Activated T-cell treated with anti-CD3 and anti-CD28 coated beads, Interleukin-2, amount 50 U/mL, for 72 hours (primary cell): Measurements from ENCODE around the gene B4GAT1. TPM values are rescaled to one million over a fixed set of nuclear protein-coding genes. Genes with fewer than 3 reads are reported as not detected.
A peak's percentile ranks its signal among the peaks of the same experiment; 100 is the strongest.

Experiments
- ATAC-seq, 2 donors: fragments of 150-1000 bp; cut with Tn5 transposase; replicated peaks in 1 of 2; 2 replicates each; pipeline ENCODE4 v1.10.0; 2021; ENCODE audit warnings: moderate library complexity in 2 of 2, mild to moderate bottlenecking in 1 of 2
- DNase-seq, 2 donors: peaks; one replicate each; pipeline ENCODE4 v3.0.0; 2021 to 2022; ENCODE audit warnings: mixed read lengths in 1 of 2
- H3K27ac Mint-ChIP-seq: one replicate; pipeline ENCODE4 v1.8.0; 2022; ENCODE audit warnings: mild to moderate bottlenecking, moderate library complexity, mixed read lengths
- H3K27me3 Mint-ChIP-seq: one replicate; pipeline ENCODE4 v1.8.0; 2022; ENCODE audit warnings: low read depth, mixed read lengths
- H3K36me3 Mint-ChIP-seq, 2 donors: one replicate each; pipeline ENCODE4 v1.8.0; 2022; ENCODE audit warnings: mixed read lengths in 2 of 2, mild to moderate bottlenecking in 1 of 2; ENCODE audit not compliant: insufficient read depth in 2 of 2
- H3K4me1 Mint-ChIP-seq: one replicate; pipeline ENCODE4 v1.8.0; 2022; ENCODE audit warnings: low read depth, mixed read lengths
- H3K4me3 Mint-ChIP-seq, 2 donors: one replicate each; pipeline ENCODE4 v1.8.0; 2022; ENCODE audit warnings: mild to moderate bottlenecking in 2 of 2, mixed read lengths in 2 of 2, moderate library complexity in 2 of 2
- H3K9me3 Mint-ChIP-seq, 2 donors: one replicate each; pipeline ENCODE4 v1.8.0; 2022; ENCODE audit warnings: mixed read lengths in 2 of 2
- total RNA-seq, 2 donors: library from RNA; stranded (reverse); gene quantifications; one replicate each; pipeline ENCODE4 v1.2.3, GENCODE V29; 2022

Gene B4GAT1
- total RNA-seq, 2 donors from 2014 or later: 6.3 to 8.3 TPM

DNA sequence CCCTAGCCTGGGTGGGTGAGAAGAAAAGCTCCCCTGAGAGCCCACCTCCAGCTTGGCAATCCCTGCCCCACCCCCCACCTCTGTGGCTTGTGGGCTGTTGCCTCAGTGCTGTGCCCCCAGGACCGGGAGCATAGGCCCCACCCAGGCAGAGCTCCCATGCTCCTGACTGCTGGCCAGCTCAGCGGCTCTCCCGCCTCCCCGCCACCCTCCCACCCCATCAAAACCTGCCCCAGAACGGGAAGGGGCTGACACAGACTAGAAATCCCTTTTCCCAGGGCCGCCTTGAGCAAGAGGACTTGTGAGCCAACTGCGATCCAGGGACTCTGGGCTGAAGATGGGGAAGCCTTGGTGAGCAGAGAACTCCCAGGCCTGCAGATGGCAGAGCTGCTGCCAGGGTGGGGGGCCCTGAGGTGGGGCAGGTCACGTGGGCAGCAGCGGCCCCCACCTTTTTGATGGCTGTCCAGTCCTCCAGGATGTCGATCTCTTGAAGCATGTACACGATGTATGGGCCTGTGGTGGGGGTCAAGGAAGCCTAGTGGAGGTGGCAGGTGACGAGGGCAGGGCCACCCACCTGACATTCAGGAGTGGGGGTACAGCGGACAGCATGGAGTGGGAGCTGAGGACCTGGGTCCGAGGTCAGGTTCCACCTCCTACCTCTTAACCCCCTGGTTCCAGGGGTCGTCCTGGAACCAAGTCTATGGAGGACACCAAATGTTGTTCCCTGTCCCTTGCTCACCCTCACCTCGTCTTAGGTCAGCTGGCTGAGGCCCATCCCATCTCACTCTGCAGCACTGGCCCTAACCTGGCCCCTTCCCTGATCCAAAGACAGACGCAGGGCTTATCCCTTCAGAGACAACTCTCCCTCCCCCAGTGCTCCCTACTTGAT lies 8.9 kb downstream of the B4GAT1 start:
- H3K27ac Mint-ChIP-seq: no peak overlapping the region
- H3K4me3 Mint-ChIP-seq: peak overlapping the region in 1 of 2 donors; percentile 11
- peaks cover 36% of the 10 kb centered on the region for H3K4me1 Mint-ChIP-seq
- ATAC-seq (no peak), DNase-seq (no peak)
- H3K9me3 Mint-ChIP-seq: no peaks in the 10 kb centered on the region
- H3K27me3 Mint-ChIP-seq: no peaks in the 10 kb centered on the region
- H3K36me3 Mint-ChIP-seq: peaks cover 0 to 1% of the 10 kb centered on the region in 2 donors

DNA sequence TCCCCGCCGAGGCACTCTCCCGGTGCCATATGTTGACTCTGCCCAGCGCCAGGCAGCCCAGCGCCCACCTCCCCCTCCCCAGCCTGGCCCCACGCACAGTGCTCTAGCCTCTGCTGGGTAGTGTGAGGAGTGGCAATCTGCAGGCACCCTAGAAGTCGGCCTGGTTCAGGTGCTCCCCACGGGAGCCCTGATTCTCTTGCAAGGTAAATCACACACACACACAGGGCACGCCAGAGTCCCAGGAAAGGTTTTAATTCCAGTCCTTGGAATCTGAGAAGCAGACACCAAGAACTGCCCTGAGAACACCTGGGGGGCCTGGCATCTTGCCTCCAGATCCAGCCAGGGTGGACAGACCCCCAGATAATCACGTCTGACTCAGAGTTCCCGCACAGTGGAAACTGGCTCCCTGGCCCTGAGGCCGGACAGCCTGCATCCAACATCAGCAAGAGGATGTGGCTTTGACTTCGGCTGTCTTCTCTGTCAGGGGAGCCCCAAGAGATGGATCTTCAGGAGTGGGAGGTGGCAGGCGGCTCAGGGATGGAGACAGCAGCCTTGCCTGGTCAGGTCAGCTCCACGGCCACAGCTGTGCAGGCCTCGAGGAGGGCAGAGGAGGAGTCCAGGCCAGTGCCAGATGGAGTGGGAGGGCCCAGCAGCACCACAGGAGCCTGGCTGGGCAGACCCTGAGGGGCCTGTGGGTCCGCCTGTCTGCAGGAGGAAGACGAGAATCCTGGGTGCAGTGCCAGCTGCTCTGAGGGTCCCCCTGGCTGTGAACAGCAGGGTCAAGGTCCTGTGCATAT lies 10.1 kb downstream of the B4GAT1 start:
- Mint-ChIP-seq H3K36me3 (peaks cover 0 to 1% of the 10 kb centered on the region in 2 donors), H3K27ac (no peak overlapping the region)
- DNase-seq: no peak

DNA sequence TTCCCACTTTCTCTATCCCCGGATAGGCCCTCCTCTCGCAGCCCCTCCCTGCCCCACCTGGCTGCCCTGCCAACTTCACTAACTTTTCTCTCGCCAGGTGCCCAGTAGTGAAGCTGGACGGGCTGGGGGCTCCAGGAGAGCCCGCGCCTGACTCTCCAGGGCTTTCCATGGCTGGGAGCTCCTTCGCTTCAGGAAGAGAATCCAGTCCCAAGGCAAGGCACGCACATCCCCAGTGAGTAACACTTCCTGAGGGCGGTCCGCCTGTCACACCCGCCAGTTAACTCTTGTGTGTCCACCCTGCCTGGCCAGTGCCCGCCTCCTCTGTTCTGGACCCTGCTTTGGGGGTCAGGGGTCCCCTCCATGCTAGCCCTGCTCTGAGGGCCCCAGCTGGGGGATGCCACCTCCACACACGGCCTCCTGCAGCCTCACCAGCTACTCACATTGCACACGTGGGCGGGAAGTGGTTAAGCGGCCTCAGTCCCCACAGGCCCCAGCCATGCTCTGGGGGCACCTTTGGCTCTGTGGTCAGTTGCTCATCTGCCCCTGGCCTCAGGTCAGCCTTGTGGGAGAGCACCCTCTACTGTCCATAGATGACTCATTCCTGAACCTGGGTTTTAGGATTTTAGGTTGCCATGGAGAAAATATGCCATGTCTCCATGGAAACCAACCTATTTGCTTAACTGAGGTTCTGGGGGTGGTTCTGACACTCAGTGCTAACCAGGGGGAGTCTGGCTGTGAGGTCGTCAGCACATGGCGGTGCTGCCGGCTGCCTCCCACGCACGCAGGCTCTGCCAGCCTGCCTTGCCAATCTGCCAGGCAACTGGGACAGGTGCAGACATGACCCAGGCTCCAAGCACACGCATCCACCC lies 11.0 kb downstream of the B4GAT1 start, which contains the start of gene RIN1:
RIN1 (minus strand) TSS at position 201 of the 869 bp plus-strand sequence; CDS start at position 169, 32 bp downstream.
- H3K36me3 Mint-ChIP-seq: peaks cover 0 to 1% of the 10 kb centered on the region in 2 donors
- H3K27ac Mint-ChIP-seq: peak within 1 kb of the TSS; percentile 29
- ATAC-seq (peak; percentile 89 to 91), DNase-seq (peak; percentile 85 to 90)
- no peaks in the 10 kb centered on the region for H3K9me3 Mint-ChIP-seq
- H3K4me1 Mint-ChIP-seq: peaks cover 24% of the 10 kb centered on the region
- H3K27me3 Mint-ChIP-seq: no peaks in the 10 kb centered on the region
- H3K4me3 Mint-ChIP-seq: peak within 1 kb of the TSS; percentile 79 to 80

More for the DNA sequence above, 10.1 kb downstream of the B4GAT1 start:
- Mint-ChIP-seq H3K27me3 (no peaks in the 10 kb centered on the region), H3K4me3 (peak overlapping the region; percentile 79 to 80), H3K4me1 (peaks cover 24% of the 10 kb centered on the region), H3K9me3 (no peaks in the 10 kb centered on the region)
- no peak for ATAC-seq

GRCh38 chr11:66335531-66336233 lies 11.7 kb downstream of the B4GAT1 start:
- Mint-ChIP-seq H3K36me3 (peaks cover 0 to 1% of the 10 kb centered on the region in 2 donors), H3K4me3 (peak overlapping the region; percentile 79 to 80), H3K27me3 (no peaks in the 10 kb centered on the region), H3K27ac (no peak overlapping the region), H3K4me1 (peaks cover 24% of the 10 kb centered on the region), H3K9me3 (no peaks in the 10 kb centered on the region)
- DNase-seq: no peak
- peak in 1 of 2 donors; percentile 10 for ATAC-seq

- Mint-ChIP-seq H3K4me3 (peak overlapping the region; percentile 4 to 46), H3K4me1 (peaks cover 24% of the 10 kb centered on the region), H3K27ac (no peak overlapping the region), H3K36me3 (peaks cover 0 to 1% of the 10 kb centered on the region in 2 donors), H3K27me3 (no peaks in the 10 kb centered on the region), H3K9me3 (no peaks in the 10 kb centered on the region)
- DNase-seq (no peak), ATAC-seq (no peak)
These were observed 12.6 kb downstream of the B4GAT1 start for GRCh38 chr11:66334605-66335442.

- Mint-ChIP-seq H3K36me3 (peaks cover 0 to 1% of the 10 kb centered on the region in 2 donors), H3K27ac (no peak overlapping the region), H3K27me3 (no peaks in the 10 kb centered on the region), H3K4me1 (peaks cover 25% of the 10 kb centered on the region), H3K9me3 (no peaks in the 10 kb centered on the region), H3K4me3 (no peak overlapping the region)
- ATAC-seq: no peak
- no peak for DNase-seq
These were observed 13.4 kb downstream of the B4GAT1 start for GRCh38 chr11:66333896-66334604.

GRCh38 chr11:66333220-66333877 lies 14.1 kb downstream of the B4GAT1 start:
- H3K4me1 Mint-ChIP-seq: peaks cover 32% of the 10 kb centered on the region
- H3K4me3 Mint-ChIP-seq: no peak overlapping the region
- H3K27ac Mint-ChIP-seq: no peak overlapping the region
- no peak for ATAC-seq
- H3K9me3 Mint-ChIP-seq: no peaks in the 10 kb centered on the region
- H3K36me3 Mint-ChIP-seq: no peaks in the 10 kb centered on the region
- no peaks in the 10 kb centered on the region for H3K27me3 Mint-ChIP-seq
- no peak for DNase-seq

GRCh38 chr11:66332371-66333219 lies 14.8 kb downstream of the B4GAT1 start:
- Mint-ChIP-seq H3K4me1 (peaks cover 38% of the 10 kb centered on the region), H3K9me3 (no peaks in the 10 kb centered on the region), H3K27ac (no peak overlapping the region), H3K36me3 (no peaks in the 10 kb centered on the region), H3K4me3 (no peak overlapping the region), H3K27me3 (no peaks in the 10 kb centered on the region)
- DNase-seq: no peak
- ATAC-seq: no peak

GRCh38 chr11:66331542-66332370 lies 15.7 kb downstream of the B4GAT1 start:
- no peak for ATAC-seq
- no peak for DNase-seq
- Mint-ChIP-seq H3K4me3 (no peak overlapping the region), H3K36me3 (no peaks in the 10 kb centered on the region), H3K27ac (no peak overlapping the region), H3K4me1 (peaks cover 36% of the 10 kb centered on the region), H3K9me3 (no peaks in the 10 kb centered on the region), H3K27me3 (no peaks in the 10 kb centered on the region)
